ENCODE measurements around the gene MAP7D1. TPM values are rescaled to one million over a fixed set of nuclear protein-coding genes. Genes with fewer than 3 reads are reported as not detected.
A peak's percentile ranks its signal among the peaks of the same experiment; 100 is the strongest.

MAP7D1 gene
- total RNA-seq, 4 donors from 2014 or later = 115 to 171 (median 153) TPM

DNA sequence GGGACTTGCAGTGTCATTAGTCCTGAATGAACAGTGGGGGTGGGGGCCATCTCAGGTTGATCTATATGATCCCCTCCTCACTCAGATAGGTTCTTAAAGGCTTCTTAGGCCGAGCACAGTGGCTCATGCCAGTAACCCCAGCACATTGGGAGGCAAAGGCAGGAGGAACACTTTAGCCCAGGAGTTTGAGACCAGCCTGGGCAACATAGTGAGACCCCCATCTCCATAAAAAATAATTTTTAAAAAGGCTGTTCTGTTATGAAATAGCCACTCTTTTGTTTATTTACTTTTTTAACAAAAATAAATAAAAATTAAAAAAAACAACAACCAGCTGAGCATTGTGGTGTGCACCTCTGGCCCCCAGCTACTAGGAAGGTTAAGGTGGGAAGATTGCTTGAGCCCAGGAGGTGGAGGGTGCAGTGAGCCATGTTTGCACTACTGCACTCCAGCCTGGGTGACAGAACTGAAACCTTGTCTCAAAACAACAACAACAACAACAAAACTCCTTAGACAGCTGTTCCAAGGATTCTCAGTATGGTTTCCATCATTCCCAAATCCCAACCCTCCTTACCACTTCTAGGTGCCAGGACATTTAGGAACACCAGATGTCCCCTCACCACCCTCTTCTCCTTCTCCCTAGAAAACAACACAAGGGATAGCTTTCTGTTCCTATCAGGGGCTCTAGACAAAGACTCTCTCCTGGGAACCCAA, 4.7 kb upstream of the MAP7D1 start:
- intact Hi-C loops (cut with DNase I; ENCODE audit: low total_unique reads) = no loop called here
- H3K4me3 ChIP-seq (ENCODE audit: low read depth, poor library complexity, severe bottlenecking) = no peak overlapping the region
- 8 to 13% methylated on average over 1 of the region's 1 CpG for WGBS, 2 donors
- TF ChIP-seq POLR2A (IDR thresholded peaks at IDR 0.05) = no peak
- no peak for TF ChIP-seq CTCF (IDR thresholded peaks at IDR 0.05)
- DNase-seq (ENCODE audit: low spot score in 2 of 2) = no peak

GRCh38 chr1:36151845-36152203, 4.1 kb upstream of the MAP7D1 start:
- WGBS, 2 donors = 30 to 32% methylated on average over 3 of the region's 3 CpGs
- peak; percentile 28 to 84 for DNase-seq (ENCODE audit: low spot score in 2 of 2)
- intact Hi-C loops (cut with DNase I; ENCODE audit: low total_unique reads) = no loop called here
- TF ChIP-seq CTCF (IDR thresholded peaks at IDR 0.05) (no peak), POLR2A (IDR thresholded peaks at IDR 0.05) (no peak)
- no peak overlapping the region for H3K4me3 ChIP-seq (ENCODE audit: low read depth, poor library complexity, severe bottlenecking)

GRCh38 chr1:36153476-36153875, 2.5 kb upstream of the MAP7D1 start:
- 92 to 94% methylated on average over 6 of the region's 6 CpGs for WGBS, 2 donors
- no peak for DNase-seq (ENCODE audit: low spot score in 2 of 2)
- intact Hi-C loops (cut with DNase I; ENCODE audit: low total_unique reads) = no loop called here
- H3K4me3 ChIP-seq (ENCODE audit: low read depth, poor library complexity, severe bottlenecking) = no peak overlapping the region
- TF ChIP-seq CTCF (IDR thresholded peaks at IDR 0.05) (no peak), POLR2A (IDR thresholded peaks at IDR 0.05) (no peak)

- TF ChIP-seq CTCF (IDR thresholded peaks at IDR 0.05) = no peak
- TF ChIP-seq POLR2A (IDR thresholded peaks at IDR 0.05) = no peak
- intact Hi-C loops (cut with DNase I; ENCODE audit: low total_unique reads) = no loop called here
- WGBS, 2 donors = 91 to 95% methylated on average over 6 of the region's 6 CpGs
- no peak overlapping the region for H3K4me3 ChIP-seq (ENCODE audit: low read depth, poor library complexity, severe bottlenecking)
- DNase-seq (ENCODE audit: low spot score in 2 of 2) = no peak
Measured at GRCh38 chr1:36154335-36154734, 1.6 kb upstream of the MAP7D1 start.

- TF ChIP-seq POLR2A (IDR thresholded peaks at IDR 0.05) (no peak), CTCF (IDR thresholded peaks at IDR 0.05) (no peak)
- no peak overlapping the region for H3K4me3 ChIP-seq (ENCODE audit: low read depth, poor library complexity, severe bottlenecking)
- 53 to 57% methylated on average over 5 of the region's 6 CpGs for WGBS, 2 donors
- DNase-seq (ENCODE audit: low spot score in 2 of 2) = peak in 1 of 2 donors; percentile 86
- intact Hi-C loops (cut with DNase I; ENCODE audit: low total_unique reads) = no loop called here
Measured at GRCh38 chr1:36154765-36155407, 1.1 kb upstream of the MAP7D1 start.
